ENCODE measurements around the gene AMOTL2. TPM values are rescaled to one million over a fixed set of nuclear protein-coding genes. Genes with fewer than 3 reads are reported as not detected.

Gene AMOTL2
- total RNA-seq, 1 experiment from 2014 or later, result 153 TPM

GRCh38 chr3:134311693-134312071 lies 62.6 kb downstream of the AMOTL2 start:
- Mint-ChIP-seq H3K4me1 (ENCODE audit: low read depth, unreplicated experiment) (peaks cover 77% of the 10 kb centered on the region), H3K4me3 (ENCODE audit: low read depth, unreplicated experiment) (no peak overlapping the region), H3K9me3 (ENCODE audit: low read depth, unreplicated experiment) (no peaks in the 10 kb centered on the region), H3K36me3 (ENCODE audit: insufficient read depth, unreplicated experiment) (no peaks in the 10 kb centered on the region), H3K27ac (ENCODE audit: unreplicated experiment) (no peak overlapping the region), H3K27me3 (ENCODE audit: unreplicated experiment) (peaks cover 7% of the 10 kb centered on the region)
- no TSS peak for BruUV-seq (replicated peaks)
- no peak for TF ChIP-seq CTCF (IDR thresholded peaks at IDR 0.05; ENCODE audit: unreplicated experiment)
- intact Hi-C loops (cut with micrococcal nuclease; ENCODE audit: unreplicated experiment), result loop anchor here (2.0 kb wide), 1 partner anchor 47 kb away; no protein-coding TSS in a partner anchor
- CTCF ChIA-PET, result interaction anchor here (0.6 to 2.0 kb wide), 3 partner anchors 40 to 53 kb away, joined by 3 to 15 read pairs (median 6); no protein-coding TSS in a partner anchor
- DNase-seq, result no peak

- Mint-ChIP-seq H3K4me3 (ENCODE audit: low read depth, unreplicated experiment) (no peak overlapping the region), H3K27me3 (ENCODE audit: unreplicated experiment) (peaks cover 11% of the 10 kb centered on the region), H3K36me3 (ENCODE audit: insufficient read depth, unreplicated experiment) (no peaks in the 10 kb centered on the region), H3K4me1 (ENCODE audit: low read depth, unreplicated experiment) (peaks cover 73% of the 10 kb centered on the region), H3K27ac (ENCODE audit: unreplicated experiment) (no peak overlapping the region), H3K9me3 (ENCODE audit: low read depth, unreplicated experiment) (no peaks in the 10 kb centered on the region)
- intact Hi-C loops (cut with micrococcal nuclease; ENCODE audit: unreplicated experiment), result no loop called here
- no peak for TF ChIP-seq CTCF (IDR thresholded peaks at IDR 0.05; ENCODE audit: unreplicated experiment)
- CTCF ChIA-PET, result interaction anchor here (0.6 to 0.8 kb wide), 3 partner anchors 41 to 56 kb away, joined by 3 to 6 read pairs (median 3); no protein-coding TSS in a partner anchor
- BruUV-seq (replicated peaks), result no TSS peak
- no peak for DNase-seq
Observed at GRCh38 chr3:134311265-134311664, 63.0 kb downstream of the AMOTL2 start.

GRCh38 chr3:134309987-134310700 lies 64.1 kb downstream of the AMOTL2 start:
- no peak for TF ChIP-seq CTCF (IDR thresholded peaks at IDR 0.05; ENCODE audit: unreplicated experiment)
- H3K27ac Mint-ChIP-seq (ENCODE audit: unreplicated experiment), result peak overlapping the region; percentile 9
- CTCF ChIA-PET, result interaction anchor here (0.6 to 4.0 kb wide), 10 partner anchors 41 to 184 kb away, joined by 3 to 41 read pairs (median 4); partner anchors contain the start of gene AMOTL2
- intact Hi-C loops (cut with micrococcal nuclease; ENCODE audit: unreplicated experiment), result loop anchor here (1.0 kb wide), 1 partner anchor 65 kb away; no protein-coding TSS in a partner anchor
- DNase-seq, result no peak
- H3K27me3 Mint-ChIP-seq (ENCODE audit: unreplicated experiment), result peaks cover 14% of the 10 kb centered on the region
- no peak overlapping the region for H3K4me3 Mint-ChIP-seq (ENCODE audit: low read depth, unreplicated experiment)
- H3K9me3 Mint-ChIP-seq (ENCODE audit: low read depth, unreplicated experiment), result no peaks in the 10 kb centered on the region
- H3K36me3 Mint-ChIP-seq (ENCODE audit: insufficient read depth, unreplicated experiment), result no peaks in the 10 kb centered on the region
- peaks cover 61% of the 10 kb centered on the region for H3K4me1 Mint-ChIP-seq (ENCODE audit: low read depth, unreplicated experiment)
- BruUV-seq (replicated peaks), result no TSS peak

GRCh38 chr3:134308350-134308891 lies 65.8 kb downstream of the AMOTL2 start:
- Mint-ChIP-seq H3K4me3 (ENCODE audit: low read depth, unreplicated experiment) (peak overlapping the region; percentile 42), H3K27me3 (ENCODE audit: unreplicated experiment) (peaks cover 14% of the 10 kb centered on the region)

More at GRCh38 chr3:134308350-134308891, 65.8 kb downstream of the AMOTL2 start:
- DNase-seq, result peak; percentile 95
- intact Hi-C loops (cut with micrococcal nuclease; ENCODE audit: unreplicated experiment), result loop anchor here (1.0 kb wide), 5 partner anchors 70 to 184 kb away; no protein-coding TSS in a partner anchor
- H3K9me3 Mint-ChIP-seq (ENCODE audit: low read depth, unreplicated experiment), result no peaks in the 10 kb centered on the region
- no peaks in the 10 kb centered on the region for H3K36me3 Mint-ChIP-seq (ENCODE audit: insufficient read depth, unreplicated experiment)
- CTCF ChIA-PET, result interaction anchor here (0.7 to 4.0 kb wide), 13 partner anchors 14 to 169 kb away, joined by 3 to 41 read pairs (median 5); partner anchors contain the start of gene AMOTL2
- TF ChIP-seq CTCF (IDR thresholded peaks at IDR 0.05; ENCODE audit: unreplicated experiment), result peak; percentile 100
- BruUV-seq (replicated peaks), result no TSS peak
- peak overlapping the region; percentile 18 for H3K27ac Mint-ChIP-seq (ENCODE audit: unreplicated experiment)
- H3K4me1 Mint-ChIP-seq (ENCODE audit: low read depth, unreplicated experiment), result peaks cover 44% of the 10 kb centered on the region

Data from Calu3 (cell line).